H1 (cell line): ENCODE measurements around the gene LHCGR. TPM values are rescaled to one million over a fixed set of nuclear protein-coding genes. Genes with fewer than 3 reads are reported as not detected.

ENCODE experiments used
- CTCF ChIA-PET: fragments of 300-600 bp; sonication (Branson Sonifier 250); formaldehyde crosslinking; loops from one replicate; lab custom pipeline; 2021; ENCODE audit not compliant: partially characterized antibody; lab: Charles Lee
- POLR2A ChIA-PET: fragments of 300-600 bp; sonication (Branson Sonifier 250); formaldehyde crosslinking; loops from one replicate; lab custom pipeline; 2021; ENCODE audit warnings: inconsistent platforms; ENCODE audit not compliant: partially characterized antibody; lab: Charles Lee
- DNase-seq, 2 experiments: peaks; one replicate each; pipeline versions ENCODE4 v3.0.0 to v3.0.0-alpha.2; 2010 to 2022; ENCODE audit warnings: low spot score in 2 of 2, low read depth in 1 of 2, mixed read lengths in 1 of 2
- FAIRE-seq: peaks from 2 replicates; lab custom pipeline; 2011; peaks lifted over from hg19 to GRCh38; lab: Jason Lieb, UNC
- H2AFZ ChIP-seq: 2 replicates; pipeline ENCODE4 v1.8.1; 2012; ENCODE audit warnings: low read length, inconsistent platforms
- H2AK5ac ChIP-seq: 2 replicates; pipeline ENCODE4 v1.6.1; 2013; ENCODE audit warnings: low read depth, low read length
- H2BK120ac ChIP-seq: replicated peaks from 2 replicates; pipeline ENCODE3; 2013; ENCODE audit warnings: low read depth, low read length, inconsistent platforms
- H2BK12ac ChIP-seq: 2 replicates; pipeline ENCODE4 v1.6.1; 2013; ENCODE audit warnings: low read depth, low read length
- H2BK15ac ChIP-seq: 2 replicates; pipeline ENCODE4 v1.6.1; 2013; ENCODE audit warnings: low read length
- H2BK20ac ChIP-seq: 2 replicates; pipeline ENCODE4 v1.6.1; 2013; ENCODE audit warnings: low read length
- H2BK5ac ChIP-seq: 2 replicates; pipeline ENCODE4 v1.6.1; 2013; ENCODE audit warnings: low read depth, low read length
- H3K14ac ChIP-seq: 2 replicates; pipeline ENCODE4 v1.6.1; 2013; ENCODE audit warnings: inconsistent platforms; ENCODE audit not compliant: insufficient read length
- H3K18ac ChIP-seq: 2 replicates; pipeline ENCODE4 v1.6.1; 2013; ENCODE audit warnings: low read length; ENCODE audit errors: extremely low read depth
- H3K23ac ChIP-seq: 2 replicates; pipeline ENCODE4 v1.6.1; 2013; ENCODE audit warnings: inconsistent platforms; ENCODE audit not compliant: insufficient read length
- H3K23me2 ChIP-seq: 2 replicates; pipeline ENCODE4 v1.6.1; 2013; ENCODE audit warnings: low read depth, low read length
- H3K27ac ChIP-seq: 2 replicates; pipeline ENCODE4 v1.6.1; 2011; ENCODE audit warnings: low read depth, low read length, inconsistent platforms
- H3K27me3 ChIP-seq, 4 experiments: replicated peaks in 1 of 4; 1 replicate in 1 of 4; 2 replicates in 3 of 4; pipeline versions ENCODE4 v1.6.1 to v1.8.1; 2011 to 2013; ENCODE audit warnings: low read length in 3 of 4, mild to moderate bottlenecking in 3 of 4, inconsistent platforms in 2 of 4, mixed read lengths in 2 of 4, moderate library complexity in 1 of 4; ENCODE audit not compliant: control insufficient read depth in 3 of 4, insufficient read depth in 3 of 4; ENCODE audit errors: extremely low read depth in 1 of 4
- H3K36me3 ChIP-seq, 4 experiments: 2 replicates each; pipeline versions ENCODE4 v1.6.1 to v1.8.1; 2011 to 2013; ENCODE audit warnings: mild to moderate bottlenecking in 4 of 4, low read length in 3 of 4, moderate library complexity in 2 of 4, control low read depth in 1 of 4, inconsistent platforms in 1 of 4; ENCODE audit not compliant: insufficient read depth in 4 of 4, control insufficient read depth in 2 of 4
- H3K4ac ChIP-seq: replicated peaks from 2 replicates; pipeline ENCODE3; 2013; ENCODE audit warnings: low read length, low read depth, mixed read lengths, inconsistent platforms; ENCODE audit not compliant: insufficient read length
- H3K4me1 ChIP-seq, 4 experiments: replicated peaks in 1 of 4; 1 replicate in 1 of 4; 2 replicates in 3 of 4; pipeline versions ENCODE4 v1.6.1 to v1.8.1; 2011 to 2013; ENCODE audit warnings: low read length in 3 of 4, inconsistent platforms in 2 of 4, mixed read lengths in 1 of 4; ENCODE audit not compliant: insufficient read depth in 4 of 4, control insufficient read depth in 3 of 4
- H3K4me2 ChIP-seq, 2 experiments: 2 replicates each; pipeline versions ENCODE4 v1.6.1 to v1.8.1; 2011 to 2013; ENCODE audit warnings: low read depth in 2 of 2, low read length in 2 of 2, control low read depth in 1 of 2, inconsistent platforms in 1 of 2, mild to moderate bottlenecking in 1 of 2; ENCODE audit not compliant: insufficient read depth in 1 of 2
- H3K4me3 ChIP-seq, 4 experiments: fragments of 200-600, 300-600 bp in 1 of 4; sonication (generic), shearing (Covaris generic), sonication (Bioruptor Twin) in 1 of 4; 2 replicates each; pipeline versions ENCODE4 v1.5.1 to v1.8.1; 2011 to 2016; ENCODE audit warnings: low read length in 4 of 4, low read depth in 3 of 4, control low read depth in 2 of 4, inconsistent platforms in 2 of 4, mild to moderate bottlenecking in 2 of 4, mixed read lengths in 1 of 4, moderate library complexity in 1 of 4; ENCODE audit not compliant: insufficient read depth in 2 of 4; ENCODE audit errors: extremely low read depth in 1 of 4
- H3K56ac ChIP-seq: replicated peaks from 2 replicates; pipeline ENCODE3; 2013; ENCODE audit warnings: low read depth, mild to moderate bottlenecking, mixed read lengths, low read length, inconsistent platforms; ENCODE audit not compliant: insufficient read length
- H3K79me1 ChIP-seq: 2 replicates; pipeline ENCODE4 v1.6.1; 2013; ENCODE audit warnings: low read depth, low read length, control low read depth
- H3K79me2 ChIP-seq, 2 experiments: 2 replicates each; pipeline versions ENCODE4 v1.6.1 to v1.8.1; 2012 to 2013; ENCODE audit warnings: low read length in 2 of 2, mild to moderate bottlenecking in 2 of 2, inconsistent platforms in 1 of 2; ENCODE audit not compliant: insufficient read depth in 2 of 2, control insufficient read depth in 1 of 2
- H3K9ac ChIP-seq, 4 experiments: replicated peaks in 1 of 4; 1 replicate in 1 of 4; 2 replicates in 3 of 4; pipeline versions ENCODE4 v1.6.1 to v1.8.1; 2011 to 2013; ENCODE audit warnings: low read depth in 3 of 4, low read length in 3 of 4, control low read depth in 2 of 4, mild to moderate bottlenecking in 2 of 4, moderate library complexity in 2 of 4, inconsistent platforms in 1 of 4; ENCODE audit errors: extremely low read depth in 1 of 4
- H3K9me3 ChIP-seq, 2 experiments: 2 replicates each; pipeline versions ENCODE4 v1.6.1 to v1.8.1; 2012 to 2013; ENCODE audit warnings: mild to moderate bottlenecking in 2 of 2, moderate library complexity in 2 of 2, control low read depth in 1 of 2, inconsistent platforms in 1 of 2, low read depth in 1 of 2, low read length in 1 of 2, mixed read lengths in 1 of 2; ENCODE audit not compliant: insufficient read depth in 2 of 2
- H4K20me1 ChIP-seq, 2 experiments: replicated peaks in 1 of 2; 2 replicates each; pipeline versions ENCODE3 to v1.8.1; 2011 to 2013; ENCODE audit warnings: inconsistent platforms in 2 of 2, low read length in 2 of 2, mild to moderate bottlenecking in 1 of 2; ENCODE audit not compliant: insufficient read depth in 2 of 2, control insufficient read depth in 1 of 2
- H4K5ac ChIP-seq: 2 replicates; pipeline ENCODE4 v1.6.1; 2013; ENCODE audit warnings: low read length, low read depth, mixed read lengths, inconsistent platforms; ENCODE audit not compliant: insufficient read length
- H4K8ac ChIP-seq: 2 replicates; pipeline ENCODE4 v1.8.0; 2013; ENCODE audit warnings: mild to moderate bottlenecking, moderate library complexity, low read length, inconsistent platforms; ENCODE audit not compliant: insufficient read depth; ENCODE audit errors: extremely low read depth
- H4K91ac ChIP-seq: replicated peaks from 2 replicates; pipeline ENCODE3; 2013; ENCODE audit warnings: low read length, mixed read lengths, inconsistent platforms; ENCODE audit not compliant: insufficient read length
- SIN3A ChIP-seq, 2 experiments: IDR thresholded peaks in 1 of 2; conservative IDR thresholded peaks in 1 of 2; 2 replicates each; pipeline ENCODE4 v1.6.1; 2011 to 2012; ENCODE audit warnings: low read length in 2 of 2, improper control_type of control experiment in 1 of 2, low read depth in 1 of 2, mild to moderate bottlenecking in 1 of 2
- WGBS, 2 experiments: shearing (Covaris generic) in 1 of 2; methylation state at CpG; one replicate each; pipeline versions ENCODE4 v1.1.6 to v1.1.7; 2013 to 2015; ENCODE audit warnings: low lambda C conversion rate in 2 of 2, mixed read lengths in 2 of 2, inconsistent platforms in 1 of 2, low coverage in 1 of 2, missing lambda C conversion rate in 1 of 2; ENCODE audit not compliant: insufficient replicate concordance in 2 of 2, insufficient coverage in 1 of 2, insufficient read length in 1 of 2; ENCODE audit errors: extremely low coverage in 1 of 2, missing lambda C conversion rate in 1 of 2; 5-methylcytosine and 5-hydroxymethylcytosine counted together
- polyA plus RNA-seq, 7 experiments: library from polyadenylated mRNA; depleted of rRNA in 3 of 7; stranded (reverse) in 5 of 7; unstranded in 2 of 7; fragments of >200 nt in 5 of 7; fragments of 200-250 nt in 2 of 7; gene quantifications; 1 replicate in 5 of 7; 2 replicates in 1 of 7; 4 replicates in 1 of 7; pipeline versions ENCODE4 v1.2.1 to v1.2.3, GENCODE V29; 2011 to 2013; ENCODE audit warnings: missing spikeins in 2 of 7, mixed read lengths in 2 of 7
- total RNA-seq: library from RNA; stranded (reverse); fragmentation: NEBNext Ultra II Directional; extraction: Animal tissue kit (Norgen Biotek cat#: 25700); gene quantifications from 2 replicates; pipeline ENCODE4 v1.2.1, GENCODE V29; 2021

LHCGR gene
- total and polyA plus RNA-seq, 2 of the 8 experiments (the other 6 are each of a cell fraction or from before 2014, with no cell fraction given), result 0.30 to 0.73 TPM

GRCh38 chr2:48714245-48714644 lies 41.3 kb downstream of the LHCGR start:
- no peak overlapping the region for H4K8ac ChIP-seq
- no peak overlapping the region for H2AK5ac ChIP-seq
- H2BK20ac ChIP-seq, result no peak overlapping the region
- H3K56ac ChIP-seq, result no peak overlapping the region
- POLR2A ChIA-PET, result no interaction called here
- H3K4me2 ChIP-seq, result no peak overlapping the region
- no peak overlapping the region for H3K23ac ChIP-seq
- no peaks in the 10 kb centered on the region for H3K36me3 ChIP-seq
- H2AFZ ChIP-seq, result no peak overlapping the region
- H3K79me1 ChIP-seq, result no peaks in the 10 kb centered on the region
- no peak overlapping the region for H2BK12ac ChIP-seq
- H4K91ac ChIP-seq, result no peak overlapping the region
- no peak overlapping the region for H3K14ac ChIP-seq
- no peak overlapping the region for H3K18ac ChIP-seq
- no peaks in the 10 kb centered on the region for H3K9me3 ChIP-seq
- WGBS, 2 experiments, result 49% methylated on average over 2 of the region's 2 CpGs; no CpG with 5 or more reads in 1 of the 2 experiments
- no peak overlapping the region for H2BK15ac ChIP-seq
- DNase-seq (no peak), FAIRE-seq (no peak)
- no peak overlapping the region for H3K9ac ChIP-seq
- no peak overlapping the region for H3K4ac ChIP-seq
- no peaks in the 10 kb centered on the region for H3K23me2 ChIP-seq
- H3K27me3 ChIP-seq, result no peaks in the 10 kb centered on the region
- H3K27ac ChIP-seq, result no peak overlapping the region
- H3K4me1 ChIP-seq, result peaks cover 0 to 5% (median 0%) of the 10 kb centered on the region in 4 experiments; a peak in 1 of 7 replicates
- H2BK120ac ChIP-seq, result no peak overlapping the region
- H3K79me2 ChIP-seq, result no peaks in the 10 kb centered on the region
- no peak overlapping the region for H3K4me3 ChIP-seq
- H4K20me1 ChIP-seq, result no peaks in the 10 kb centered on the region
- H4K5ac ChIP-seq, result no peak overlapping the region
- CTCF ChIA-PET, result interaction anchor here (0.9 to 1.0 kb wide), 2 partner anchors 10 to 19 kb away, joined by 3 to 4 read pairs; no protein-coding TSS in a partner anchor
- H2BK5ac ChIP-seq, result no peak overlapping the region
- TF ChIP-seq SIN3A (conservative IDR thresholded peaks at IDR 0.05 in 1 of 2, IDR thresholded peaks at IDR 0.05 in 1 of 2; ENCODE audit: low read depth in 1 of 2, low read length in 2 of 2), result no peak
